ENCODE data around the gene JSRP1.

JSRP1 gene

DNA sequence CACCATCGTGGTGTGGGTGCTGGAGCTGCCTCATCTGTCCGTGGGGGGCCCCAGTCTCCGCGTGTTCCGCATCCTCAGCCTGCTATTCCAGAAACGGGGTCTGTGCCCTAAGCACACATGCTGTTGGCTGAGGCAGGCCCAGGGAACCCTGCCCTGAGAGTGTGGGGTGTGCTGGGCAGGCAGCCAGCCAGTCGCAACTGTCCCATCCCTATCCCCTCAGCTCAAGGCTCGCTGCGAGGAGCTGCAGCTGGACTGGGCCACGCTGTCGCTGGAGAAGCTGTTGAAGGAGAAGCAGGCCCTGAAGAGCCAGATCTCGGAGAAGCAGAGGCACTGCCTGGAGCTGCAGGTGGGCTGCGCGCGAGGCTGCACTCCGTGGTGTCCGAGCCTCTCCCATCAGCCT, 42.0 kb downstream of the JSRP1 start:
- no peak for DNase-seq

GRCh38 chr19:2213799-2214198, 42.4 kb downstream of the JSRP1 start:
- no peak for DNase-seq

DNA sequence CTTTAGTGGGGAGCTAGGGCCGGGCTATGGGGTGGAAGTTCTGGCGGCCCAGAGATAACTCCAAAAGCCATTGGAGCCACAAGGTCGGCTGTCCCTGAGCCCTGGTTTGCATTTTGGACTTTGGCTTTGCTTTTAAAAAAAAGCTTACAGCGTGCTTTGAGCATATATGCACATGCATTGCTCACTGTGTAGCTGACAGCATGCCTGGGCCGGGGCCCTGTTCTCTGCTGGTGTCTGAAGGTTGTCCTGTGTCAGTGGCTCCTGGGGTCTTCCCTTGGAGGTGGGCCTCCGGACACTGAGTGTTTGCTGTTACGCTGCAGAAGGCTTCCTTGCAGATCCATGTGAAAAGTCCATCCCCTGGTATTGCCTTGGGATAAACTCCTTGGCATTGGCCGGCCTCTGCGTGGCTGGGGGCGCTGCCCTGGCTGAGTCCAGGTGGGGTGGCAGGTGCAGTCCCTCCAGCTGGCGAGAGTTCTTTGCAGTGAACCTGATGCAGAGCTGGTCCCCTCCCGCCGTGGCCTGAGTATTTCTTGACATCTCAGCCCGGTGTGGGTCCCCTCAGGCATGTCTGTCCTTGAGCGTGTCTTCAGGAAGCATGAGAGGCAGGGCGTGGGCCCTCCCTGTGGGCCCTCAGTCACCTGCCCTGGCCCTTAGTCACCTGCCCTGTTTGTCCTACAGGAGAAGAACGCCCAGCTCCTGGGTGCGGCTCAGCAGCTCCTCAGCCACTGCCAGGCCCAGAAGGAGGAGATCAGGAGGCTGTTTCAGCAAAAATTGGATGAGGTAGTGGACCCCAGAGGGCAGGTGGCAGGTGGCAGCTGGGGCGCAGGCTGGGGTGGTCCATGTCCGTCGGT, 43.1 kb downstream of the JSRP1 start:
- no peak for DNase-seq

- no peak for DNase-seq
Observed at GRCh38 chr19:2210987-2211740, 45.1 kb downstream of the JSRP1 start.

DNA sequence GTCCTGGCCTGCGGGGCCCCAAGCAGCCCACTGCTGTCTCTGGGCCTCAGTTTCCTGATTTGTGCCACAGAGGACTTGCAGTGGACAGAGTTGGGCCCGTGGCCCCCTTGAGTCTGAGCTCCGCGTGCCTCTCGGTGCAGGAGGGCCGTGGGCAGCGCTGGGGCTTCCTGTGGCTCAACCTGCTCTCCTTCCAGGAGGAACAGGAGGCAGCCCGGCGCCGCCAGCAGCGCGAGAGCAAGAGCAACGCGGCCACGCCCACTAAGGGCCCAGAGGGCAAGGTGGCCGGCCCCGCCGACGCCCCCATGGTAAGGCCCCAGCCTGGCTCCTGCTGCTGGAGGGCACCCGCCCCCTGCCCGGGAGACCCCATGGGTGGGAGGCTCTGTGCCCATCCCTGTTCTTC, 46.0 kb downstream of the JSRP1 start:
- no peak for DNase-seq

GRCh38 chr19:2209408-2209807, 46.8 kb downstream of the JSRP1 start:
- DNase-seq = no peak

GRCh38 chr19:2208975-2209374, 47.2 kb downstream of the JSRP1 start:
- DNase-seq = no peak

GRCh38 chr19:2207991-2208860, 48.0 kb downstream of the JSRP1 start:
- no peak for DNase-seq

- no peak for DNase-seq
Observed at GRCh38 chr19:2207008-2207407, 49.2 kb downstream of the JSRP1 start.

DNA sequence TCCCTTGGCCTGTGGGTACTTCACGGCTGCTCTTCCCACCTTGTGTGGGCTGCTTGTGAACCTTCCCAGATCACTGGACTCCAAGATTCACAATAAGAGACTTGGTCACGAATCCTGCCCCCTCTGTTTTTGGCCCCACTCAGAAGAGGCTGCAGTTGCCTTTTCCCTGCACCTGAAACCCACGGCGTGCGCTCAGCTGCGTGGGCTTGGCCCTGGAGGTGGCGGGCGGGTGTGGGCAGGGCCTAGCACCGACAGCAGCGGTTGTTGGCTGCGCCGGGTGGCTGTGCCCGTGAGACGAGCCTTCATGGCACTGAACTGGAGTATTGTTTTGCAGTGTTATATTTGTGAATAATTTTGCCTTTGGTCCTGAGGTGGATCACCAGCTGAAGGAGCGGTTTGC, 53.9 kb downstream of the JSRP1 start:
- DNase-seq = no peak
